Activated gamma-delta T cell treated with anti-CD3 and anti-CD28 coated beads, Interleukin-2, amount 50 U/mL, for 16 hours (primary cell): ENCODE measurements around the gene MRGPRG.

Experiments used
- DNase-seq: peaks from one replicate; pipeline ENCODE4 v3.0.0-alpha.2; 2020; ENCODE audit warnings: low read depth

Gene MRGPRG

GRCh38 chr11:3225826-3226750 lies 7.5 kb upstream of the MRGPRG start:
- no peak for DNase-seq

GRCh38 chr11:3225159-3225758 lies 6.6 kb upstream of the MRGPRG start:
- DNase-seq, result no peak

GRCh38 chr11:3224401-3225057 lies 5.9 kb upstream of the MRGPRG start:
- no peak for DNase-seq

GRCh38 chr11:3223932-3224381 lies 5.3 kb upstream of the MRGPRG start:
- DNase-seq, result no peak

GRCh38 chr11:3222941-3223915 lies 4.6 kb upstream of the MRGPRG start:
- DNase-seq, result no peak

- no peak for DNase-seq
These were observed 3.6 kb upstream of the MRGPRG start for GRCh38 chr11:3222003-3222855.

GRCh38 chr11:3221408-3222002 lies 2.9 kb upstream of the MRGPRG start:
- DNase-seq, result no peak

- DNase-seq, result no peak
These were observed 2.2 kb upstream of the MRGPRG start for GRCh38 chr11:3220521-3221407.

- DNase-seq, result no peak
These were observed 1.5 kb upstream of the MRGPRG start for GRCh38 chr11:3220101-3220500.

- DNase-seq, result no peak
These were observed 774 bp upstream of the MRGPRG start for GRCh38 chr11:3219281-3219892.

GRCh38 chr11:3217818-3218482 lies 663 bp downstream of the MRGPRG start:
- DNase-seq, result no peak

- DNase-seq, result no peak
These were observed 2.5 kb downstream of the MRGPRG start for GRCh38 chr11:3216027-3216525.

- no peak for DNase-seq
These were observed 3.1 kb downstream of the MRGPRG start for GRCh38 chr11:3215346-3216026.

- DNase-seq, result no peak
These were observed 4.3 kb downstream of the MRGPRG start for GRCh38 chr11:3214420-3214699.

GRCh38 chr11:3213659-3214419 lies 4.8 kb downstream of the MRGPRG start:
- DNase-seq, result no peak

GRCh38 chr11:3208272-3208671 lies 10.3 kb downstream of the MRGPRG start:
- DNase-seq, result no peak
